Uterus (tissue), 2 donors: Measurements from ENCODE around the gene NUDT22.
A peak's percentile ranks its signal among the peaks of the same experiment; 100 is the strongest.

Experiments
- CTCF ChIP-seq, 4 experiments: fragments of 200-600 bp in 2 of 4; fragments of 450-650 bp in 2 of 4; sonication (generic) in 2 of 4; IDR thresholded peaks; one replicate each; pipeline ENCODE4 v1.5.1; 2016 to 2019; ENCODE audit warnings: antibody characterized with exemption in 4 of 4, mild to moderate bottlenecking in 2 of 4, moderate library complexity in 1 of 4
- POLR2A ChIP-seq, 2 donors: fragments of 450-650 bp; IDR thresholded peaks; one replicate each; pipeline ENCODE4 v1.6.1; 2016; ENCODE audit warnings: antibody characterized with exemption in 2 of 2, mild to moderate bottlenecking in 1 of 2, moderate library complexity in 1 of 2

- peak in 3 of 4 experiments; percentile 13 to 44 (median 24) for TF ChIP-seq CTCF (IDR thresholded peaks at IDR 0.05)
- peak; percentile 83 to 90 for TF ChIP-seq POLR2A (IDR thresholded peaks at IDR 0.05)
Measured at GRCh38 chr11:64225608-64226506, at the start of gene NUDT22, which contains the start of gene TRPT1.
